ENCODE data around the gene RPS6KB2.

Gene RPS6KB2

DNA sequence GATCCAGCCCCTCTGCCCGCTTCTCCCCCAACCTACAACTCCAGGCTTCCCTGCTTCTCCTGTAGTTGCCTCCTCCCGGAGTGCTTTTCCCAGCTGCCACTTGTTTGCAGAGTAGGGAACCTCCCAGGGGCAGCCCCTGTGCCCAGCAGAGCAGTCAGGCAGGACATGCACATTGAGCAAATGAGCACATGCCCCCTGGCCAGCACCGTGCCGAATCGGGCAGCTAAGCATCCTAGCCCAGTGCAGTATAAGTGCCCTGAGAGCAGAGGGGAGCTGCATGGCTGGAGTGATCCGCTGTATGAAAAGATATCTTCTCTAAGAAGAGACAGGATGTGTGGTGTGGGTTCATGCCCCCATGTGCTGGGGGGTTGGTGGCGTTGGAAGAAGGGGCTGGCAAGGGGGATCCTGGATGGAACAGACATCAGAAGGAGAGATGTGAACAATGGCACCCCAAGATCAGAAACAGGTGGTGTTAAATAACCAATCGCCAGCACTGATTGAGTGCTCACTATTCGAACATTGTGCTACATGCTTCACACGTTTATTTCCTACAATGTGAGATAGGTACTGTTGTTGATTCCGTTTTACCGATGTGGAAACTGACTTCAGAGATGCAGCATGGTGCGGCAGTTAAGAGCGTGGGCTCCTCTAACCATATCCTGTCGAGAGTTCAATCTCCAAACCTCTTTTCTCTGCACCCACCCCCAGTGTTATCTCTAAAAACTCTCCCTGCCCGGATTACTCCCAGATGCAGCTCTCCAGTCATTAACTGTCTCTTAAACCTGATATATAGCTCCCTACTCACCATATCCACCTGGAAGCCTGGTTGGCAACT, 55.8 kb downstream of the RPS6KB2 start:
- DNase-seq (ENCODE audit: extremely low spot score), result no peak
- ChIA-PET POLR2A (no interaction called here), CTCF (no interaction called here)
- no peak for TF ChIP-seq TARDBP (IDR thresholded peaks at IDR 0.05)
- TF ChIP-seq HDGF (IDR thresholded peaks at IDR 0.05; ENCODE audit: borderline replicate concordance), result no peak
- TF ChIP-seq FOXA1 (IDR thresholded peaks at IDR 0.05), result no peak
- TF ChIP-seq L3MBTL2 (conservative IDR thresholded peaks at IDR 0.05), result no peak
- no peak for TF ChIP-seq LEF1 (IDR thresholded peaks at IDR 0.05; ENCODE audit: borderline replicate concordance)
- TF ChIP-seq ARNT (IDR thresholded peaks at IDR 0.05), result no peak
- TF ChIP-seq FOXK2 (IDR thresholded peaks at IDR 0.05), result no peak
- no peak for TF ChIP-seq FOXM1 (IDR thresholded peaks at IDR 0.05; ENCODE audit: borderline replicate concordance)
- no peak for TF ChIP-seq BHLHE40 (IDR thresholded peaks at IDR 0.05; ENCODE audit: borderline replicate concordance)
- TF ChIP-seq ZNF384 (IDR thresholded peaks at IDR 0.05), result no peak
- TF ChIP-seq CTBP1 (IDR thresholded peaks at IDR 0.05; ENCODE audit: borderline replicate concordance), result no peak
- TF ChIP-seq ELF4 (IDR thresholded peaks at IDR 0.05), result no peak
- TF ChIP-seq NFRKB (IDR thresholded peaks at IDR 0.05), result no peak
- TF ChIP-seq SP1 (IDR thresholded peaks at IDR 0.05), result no peak
- no peak for TF ChIP-seq SUZ12 (IDR thresholded peaks at IDR 0.05)
- TF ChIP-seq, protein P1, sequence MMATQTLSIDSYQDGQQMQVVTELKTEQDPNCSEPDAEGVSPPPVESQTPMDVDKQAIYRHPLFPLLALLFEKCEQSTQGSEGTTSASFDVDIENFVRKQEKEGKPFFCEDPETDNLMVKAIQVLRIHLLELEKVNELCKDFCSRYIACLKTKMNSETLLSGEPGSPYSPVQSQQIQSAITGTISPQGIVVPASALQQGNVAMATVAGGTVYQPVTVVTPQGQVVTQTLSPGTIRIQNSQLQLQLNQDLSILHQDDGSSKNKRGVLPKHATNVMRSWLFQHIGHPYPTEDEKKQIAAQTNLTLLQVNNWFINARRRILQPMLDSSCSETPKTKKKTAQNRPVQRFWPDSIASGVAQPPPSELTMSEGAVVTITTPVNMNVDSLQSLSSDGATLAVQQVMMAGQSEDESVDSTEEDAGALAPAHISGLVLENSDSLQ (IDR thresholded peaks at IDR 0.05), result no peak

DNA sequence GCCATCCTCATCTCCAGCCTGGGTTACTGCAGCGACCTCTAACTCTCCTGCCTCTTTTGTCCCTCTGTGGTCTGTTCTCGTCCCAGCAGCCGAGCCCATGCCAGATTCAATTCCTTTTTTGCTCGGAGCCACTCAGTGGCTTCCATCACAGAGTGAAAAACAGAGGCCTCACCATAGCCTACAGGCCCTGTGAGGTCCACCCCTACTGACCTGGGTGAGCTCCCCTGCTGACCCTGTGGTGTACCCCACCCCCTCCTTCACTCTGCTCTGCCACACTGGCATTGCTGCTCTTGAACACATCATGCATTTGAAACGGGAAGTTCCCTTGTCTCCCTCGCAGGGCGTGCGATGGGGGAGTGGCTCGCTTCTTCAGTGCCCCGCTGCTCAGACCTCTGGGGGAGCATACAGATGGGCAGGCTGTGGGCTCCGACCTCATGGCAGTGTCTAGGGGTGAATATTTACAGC, 56.6 kb downstream of the RPS6KB2 start:
- ChIA-PET POLR2A (no interaction called here), CTCF (no interaction called here)
- no peak for DNase-seq (ENCODE audit: extremely low spot score)
- TF ChIP-seq ELF4 (IDR thresholded peaks at IDR 0.05) (no peak), BHLHE40 (IDR thresholded peaks at IDR 0.05; ENCODE audit: borderline replicate concordance) (no peak), CTBP1 (IDR thresholded peaks at IDR 0.05; ENCODE audit: borderline replicate concordance) (no peak), FOXA1 (IDR thresholded peaks at IDR 0.05) (no peak), TARDBP (IDR thresholded peaks at IDR 0.05) (no peak), FOXM1 (IDR thresholded peaks at IDR 0.05; ENCODE audit: borderline replicate concordance) (no peak)
